Measurements from ENCODE around the gene SLC22A12.

The SLC22A12 gene

DNA sequence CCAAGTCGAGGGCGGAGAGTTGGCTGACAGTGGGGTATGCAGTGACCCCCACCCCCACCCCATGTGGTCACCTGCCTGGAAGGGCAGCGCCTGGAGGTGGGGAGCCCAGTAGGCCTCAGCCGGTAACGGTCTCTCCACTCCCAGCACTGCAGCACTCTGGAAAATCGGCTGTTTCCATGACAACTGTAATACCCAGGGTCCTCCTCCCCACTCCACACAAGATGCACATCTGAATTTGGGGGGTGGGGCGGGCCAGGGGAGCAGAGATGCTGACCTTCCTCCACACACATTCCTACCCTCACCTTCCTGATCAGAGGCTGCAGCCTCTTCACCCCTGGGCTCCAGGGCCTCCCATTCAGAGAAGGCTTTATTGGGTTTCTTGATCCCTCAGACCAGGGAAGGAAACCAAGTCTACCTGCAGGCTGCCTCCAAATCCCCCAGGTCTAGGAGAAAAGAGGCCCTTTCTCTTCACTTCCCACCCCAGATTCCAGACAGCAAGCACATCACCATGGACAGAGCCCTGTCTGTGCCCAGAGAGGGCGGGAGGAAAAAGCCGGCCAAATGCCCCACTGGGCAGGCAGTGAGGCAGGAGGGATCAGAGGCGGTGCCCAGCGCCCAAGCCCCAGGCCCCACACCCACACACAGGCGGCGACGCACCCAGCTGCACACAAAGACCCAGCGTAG lies 46.5 kb downstream of the SLC22A12 start:
- Histone ChIP-seq H3K27me3 (ENCODE audit: insufficient read depth, poor library complexity, severe bottlenecking) (peaks cover 48% of the 10 kb centered on the region), H3K27ac (ENCODE audit: poor library complexity, severe bottlenecking) (no peak overlapping the region), H3K9me3 (ENCODE audit: severe bottlenecking) (no peaks in the 10 kb centered on the region), H3K4me3 (ENCODE audit: severe bottlenecking) (no peak overlapping the region), H3K36me3 (ENCODE audit: low read depth) (no peaks in the 10 kb centered on the region), H3K4me1 (ENCODE audit: insufficient read depth, poor library complexity, severe bottlenecking) (no peaks in the 10 kb centered on the region)
- TF ChIP-seq, protein P1, sequence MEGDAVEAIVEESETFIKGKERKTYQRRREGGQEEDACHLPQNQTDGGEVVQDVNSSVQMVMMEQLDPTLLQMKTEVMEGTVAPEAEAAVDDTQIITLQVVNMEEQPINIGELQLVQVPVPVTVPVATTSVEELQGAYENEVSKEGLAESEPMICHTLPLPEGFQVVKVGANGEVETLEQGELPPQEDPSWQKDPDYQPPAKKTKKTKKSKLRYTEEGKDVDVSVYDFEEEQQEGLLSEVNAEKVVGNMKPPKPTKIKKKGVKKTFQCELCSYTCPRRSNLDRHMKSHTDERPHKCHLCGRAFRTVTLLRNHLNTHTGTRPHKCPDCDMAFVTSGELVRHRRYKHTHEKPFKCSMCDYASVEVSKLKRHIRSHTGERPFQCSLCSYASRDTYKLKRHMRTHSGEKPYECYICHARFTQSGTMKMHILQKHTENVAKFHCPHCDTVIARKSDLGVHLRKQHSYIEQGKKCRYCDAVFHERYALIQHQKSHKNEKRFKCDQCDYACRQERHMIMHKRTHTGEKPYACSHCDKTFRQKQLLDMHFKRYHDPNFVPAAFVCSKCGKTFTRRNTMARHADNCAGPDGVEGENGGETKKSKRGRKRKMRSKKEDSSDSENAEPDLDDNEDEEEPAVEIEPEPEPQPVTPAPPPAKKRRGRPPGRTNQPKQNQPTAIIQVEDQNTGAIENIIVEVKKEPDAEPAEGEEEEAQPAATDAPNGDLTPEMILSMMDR (IDR thresholded peaks at IDR 0.05; ENCODE audit: poor library complexity, severe bottlenecking) = no peak
- no peak for DNase-seq (ENCODE audit: low spot score)
- ATAC-seq (ENCODE audit: low read depth) = no peak

DNA sequence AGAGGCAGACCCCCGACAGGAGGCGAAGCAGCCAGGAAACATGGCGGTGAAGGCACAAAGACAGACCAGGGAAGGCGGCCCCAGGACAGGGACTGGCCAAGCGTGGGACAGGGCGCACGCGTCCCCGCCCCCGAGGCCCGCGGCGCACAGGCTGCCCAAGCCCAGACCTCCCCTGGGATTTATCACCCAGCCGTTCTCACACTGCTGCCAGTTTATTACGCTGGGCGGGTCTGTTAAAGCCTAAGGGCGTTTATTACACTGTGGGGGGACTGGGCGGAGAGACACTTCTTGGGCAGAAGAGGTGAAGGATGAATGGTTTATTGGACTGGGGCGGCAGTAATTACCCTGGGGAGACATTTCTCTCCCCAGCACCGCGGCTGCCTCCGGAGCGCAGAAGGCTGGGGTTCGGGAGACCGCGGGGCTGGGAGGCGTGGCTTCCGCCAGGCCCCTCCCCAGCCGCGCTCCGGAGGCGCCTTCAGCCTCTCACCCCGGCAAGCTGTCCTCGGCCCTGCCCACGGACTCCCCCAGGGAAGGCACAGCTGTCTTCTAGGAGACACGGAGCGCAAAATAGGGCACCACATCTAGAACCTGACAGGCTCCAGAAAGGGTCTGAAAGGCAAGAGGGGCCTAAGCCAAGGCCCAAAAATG lies 47.1 kb downstream of the SLC22A12 start:
- TF ChIP-seq, protein P1 (IDR thresholded peaks at IDR 0.05; ENCODE audit: poor library complexity, severe bottlenecking) = no peak
- Histone ChIP-seq H3K27ac (ENCODE audit: poor library complexity, severe bottlenecking) (no peak overlapping the region), H3K27me3 (ENCODE audit: insufficient read depth, poor library complexity, severe bottlenecking) (peaks cover 53% of the 10 kb centered on the region), H3K9me3 (ENCODE audit: severe bottlenecking) (no peaks in the 10 kb centered on the region), H3K4me3 (ENCODE audit: severe bottlenecking) (no peak overlapping the region), H3K4me1 (ENCODE audit: insufficient read depth, poor library complexity, severe bottlenecking) (no peaks in the 10 kb centered on the region), H3K36me3 (ENCODE audit: low read depth) (no peaks in the 10 kb centered on the region)
- DNase-seq (ENCODE audit: low spot score) (no peak), ATAC-seq (ENCODE audit: low read depth) (no peak)

DNA sequence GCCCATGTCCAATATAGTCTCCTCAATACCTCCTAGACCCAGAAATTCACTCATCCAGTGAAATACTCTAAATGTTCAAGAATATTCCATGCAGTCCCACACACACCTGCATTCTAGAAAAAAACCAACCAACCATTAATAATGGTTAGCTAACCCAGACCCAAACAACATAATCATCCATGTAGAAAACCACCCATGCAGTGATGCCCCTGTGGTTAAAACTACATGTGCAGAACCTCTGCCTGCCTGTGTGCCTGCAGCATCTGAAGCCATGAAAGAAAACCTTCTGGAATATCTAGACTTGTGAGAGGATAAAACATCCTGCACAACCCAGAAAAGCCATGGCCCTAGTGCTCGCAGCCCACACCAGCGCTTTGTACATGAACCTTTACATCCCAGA lies 47.8 kb downstream of the SLC22A12 start:
- no peak overlapping the region for H3K4me3 ChIP-seq (ENCODE audit: severe bottlenecking)
- no peak overlapping the region for H3K27ac ChIP-seq (ENCODE audit: poor library complexity, severe bottlenecking)
- H3K36me3 ChIP-seq (ENCODE audit: low read depth) = no peaks in the 10 kb centered on the region
- TF ChIP-seq, protein P1 (IDR thresholded peaks at IDR 0.05; ENCODE audit: poor library complexity, severe bottlenecking) = no peak
- ATAC-seq (ENCODE audit: low read depth) = no peak
- peaks cover 56% of the 10 kb centered on the region for H3K27me3 ChIP-seq (ENCODE audit: insufficient read depth, poor library complexity, severe bottlenecking)
- H3K4me1 ChIP-seq (ENCODE audit: insufficient read depth, poor library complexity, severe bottlenecking) = no peaks in the 10 kb centered on the region
- no peak for DNase-seq (ENCODE audit: low spot score)
- no peaks in the 10 kb centered on the region for H3K9me3 ChIP-seq (ENCODE audit: severe bottlenecking)

DNA sequence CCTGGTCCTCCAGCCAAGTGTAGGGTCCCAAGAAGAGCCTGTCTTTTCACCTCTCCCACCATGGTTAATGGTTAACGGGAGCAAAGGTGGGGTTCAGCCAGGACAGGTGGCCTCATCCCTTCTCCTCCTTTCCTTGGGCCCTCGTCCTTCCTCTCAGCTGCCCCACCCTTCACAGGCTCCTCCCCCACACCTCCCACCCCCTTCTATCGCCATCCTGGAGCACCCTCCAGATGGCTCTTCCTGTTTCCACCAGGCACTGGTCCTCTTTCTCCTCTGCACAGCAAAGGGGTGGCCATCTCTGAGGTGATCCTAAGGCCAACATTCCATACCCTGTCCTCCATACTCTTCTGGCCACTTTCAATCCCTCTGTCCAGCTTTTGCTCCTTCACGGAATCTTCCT lies 48.9 kb downstream of the SLC22A12 start:
- peaks cover 66% of the 10 kb centered on the region for H3K27me3 ChIP-seq (ENCODE audit: insufficient read depth, poor library complexity, severe bottlenecking)
- TF ChIP-seq, protein P1 (IDR thresholded peaks at IDR 0.05; ENCODE audit: poor library complexity, severe bottlenecking) = no peak
- no peaks in the 10 kb centered on the region for H3K36me3 ChIP-seq (ENCODE audit: low read depth)
- no peak overlapping the region for H3K27ac ChIP-seq (ENCODE audit: poor library complexity, severe bottlenecking)
- no peaks in the 10 kb centered on the region for H3K9me3 ChIP-seq (ENCODE audit: severe bottlenecking)
- no peak overlapping the region for H3K4me3 ChIP-seq (ENCODE audit: severe bottlenecking)
- no peaks in the 10 kb centered on the region for H3K4me1 ChIP-seq (ENCODE audit: insufficient read depth, poor library complexity, severe bottlenecking)
- ATAC-seq (ENCODE audit: low read depth) = no peak
- DNase-seq (ENCODE audit: low spot score) = no peak
